Lung microvascular endothelial cell (primary cell): ENCODE results near the gene STXBP5L. TPM values are rescaled to one million over a fixed set of nuclear protein-coding genes. Genes with fewer than 3 reads are reported as not detected.
"Not testable (repeated sequence)": the region's sequence is repeated elsewhere in the genome, so short reads cannot be mapped to it uniquely, and the experiment has no call there.

ENCODE experiments used
- DNase-seq, 2 donors: peaks; one replicate each; pipeline versions ENCODE4 v3.0.0 to v3.0.0-alpha.2; 2010; ENCODE audit warnings: low read depth in 2 of 2
- total RNA-seq: library from RNA; depleted of rRNA; stranded (reverse); fragments of >200 nt; gene quantifications from 2 replicates; pipeline ENCODE4 v1.2.1, GENCODE V29; 2014

Gene STXBP5L
- total RNA-seq, 1 donor from 2014 or later: not detected

DNA sequence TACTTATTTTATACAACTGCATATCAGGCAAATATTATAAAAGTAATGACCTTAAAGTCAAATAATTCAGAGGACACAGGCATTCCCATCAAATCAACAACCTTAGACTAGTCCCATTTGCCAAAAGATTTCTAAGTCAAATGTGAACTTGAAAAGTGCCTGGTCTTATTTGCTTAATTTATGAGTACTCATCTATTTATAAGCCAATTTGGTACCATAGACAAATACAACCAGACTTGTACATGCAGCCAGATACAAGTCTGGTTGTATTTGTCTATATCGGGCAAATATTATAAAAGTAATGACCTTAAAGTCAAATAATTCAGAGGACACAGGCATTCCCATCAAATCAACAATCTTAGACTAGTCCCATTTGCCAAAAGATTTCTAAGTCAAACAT is 322.2 kb downstream of the STXBP5L start:
- not testable (repeated sequence) for DNase-seq

DNA sequence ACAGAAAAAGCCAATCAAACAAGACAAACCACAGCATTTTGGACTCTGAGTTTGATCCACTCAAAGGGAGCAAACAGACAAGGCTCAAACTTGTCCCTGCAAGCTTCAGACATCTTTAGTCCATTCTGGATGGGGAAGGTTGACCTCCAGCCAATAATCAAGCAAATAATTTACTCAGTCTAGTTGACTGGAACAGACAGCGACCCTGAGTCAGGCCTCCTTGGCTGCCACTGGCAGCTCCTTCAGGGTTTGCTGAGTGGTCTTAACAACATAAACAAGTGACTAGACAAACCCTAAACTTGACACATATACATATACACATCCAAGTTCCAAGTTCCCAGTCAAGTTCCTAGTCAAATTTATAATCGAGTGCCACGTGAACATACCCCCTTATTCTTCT is 323.9 kb downstream of the STXBP5L start:
- no peak for DNase-seq

DNA sequence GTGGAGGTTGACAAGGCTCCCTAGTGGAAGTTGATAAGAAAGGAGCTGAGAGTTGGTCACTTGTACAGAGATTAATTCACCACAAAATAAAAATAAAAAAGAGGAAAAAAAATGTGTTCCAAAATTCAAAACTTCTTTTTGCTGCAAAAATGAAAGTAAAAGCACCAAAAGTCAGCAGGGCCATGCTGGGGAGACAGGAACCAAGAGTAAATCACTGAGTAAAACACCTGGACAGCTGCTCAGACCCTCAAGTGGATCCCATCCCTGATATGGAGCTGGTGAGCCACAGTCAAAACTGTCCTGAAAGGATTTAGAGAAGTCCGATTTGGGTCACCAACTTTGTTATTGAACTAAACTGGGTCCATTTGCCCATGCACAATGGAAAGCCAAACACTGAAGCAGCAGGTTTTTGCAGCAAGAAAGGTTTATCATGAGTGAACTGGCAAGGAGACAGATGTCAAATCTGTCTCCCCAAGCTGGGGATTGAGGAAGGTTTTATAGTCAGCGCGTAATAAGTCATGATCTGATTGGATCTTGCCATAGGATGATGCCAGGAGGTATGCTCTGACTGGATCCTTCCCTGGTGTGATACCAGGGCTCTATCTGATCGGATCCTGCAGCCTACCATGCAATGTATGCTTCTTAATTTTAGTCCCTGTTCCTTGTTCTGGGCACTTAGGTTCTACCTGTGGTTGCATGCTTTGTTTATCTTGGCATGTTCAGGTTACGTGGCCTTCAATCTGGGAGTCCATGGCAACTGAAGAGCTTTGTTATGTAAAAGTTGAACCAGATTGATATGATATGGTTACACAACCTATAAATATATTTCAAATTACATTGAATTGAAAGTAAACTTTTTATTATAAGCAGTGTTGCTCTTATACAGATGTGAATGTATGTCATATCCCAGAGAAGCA is 324.6 kb downstream of the STXBP5L start:
- DNase-seq: no peak

DNA sequence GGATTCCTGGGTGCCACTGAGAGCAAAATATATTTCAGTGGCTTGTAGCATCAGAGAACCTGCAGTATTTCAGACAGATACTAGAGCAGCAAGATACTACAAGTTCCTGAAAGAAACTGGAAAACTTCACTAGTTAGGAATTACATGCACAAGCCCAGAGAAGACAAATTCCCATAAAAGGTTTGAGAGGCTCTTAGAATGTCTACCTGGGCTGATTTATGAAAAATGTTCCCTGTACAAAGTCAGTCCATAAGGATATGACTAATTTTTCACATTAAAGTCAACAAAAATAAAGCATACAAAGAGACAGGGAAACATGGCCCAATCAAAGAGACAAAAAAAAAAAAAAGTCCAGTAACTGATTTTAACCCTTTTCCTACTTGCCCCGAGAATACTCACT is 335.2 kb downstream of the STXBP5L start:
- no peak for DNase-seq

DNA sequence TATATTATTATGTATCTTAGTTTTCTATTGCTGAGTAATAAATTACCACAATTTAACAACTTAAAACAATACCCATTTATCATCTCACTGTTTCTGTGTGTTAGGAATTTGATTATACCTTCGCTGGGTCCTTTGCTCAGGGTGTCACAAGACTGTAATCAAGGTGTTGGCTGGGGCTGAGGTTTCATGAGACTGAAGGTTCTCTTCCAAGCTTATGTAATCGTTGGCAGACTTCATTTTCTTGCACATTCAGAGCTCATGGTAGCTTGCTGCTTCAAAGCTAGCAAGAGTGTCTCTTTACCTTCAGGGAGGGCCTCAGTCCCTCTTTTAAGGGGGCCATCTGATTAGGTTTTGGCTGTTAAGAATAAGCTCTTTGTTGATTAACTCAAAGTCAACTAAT is 344.7 kb downstream of the STXBP5L start:
- DNase-seq: no peak

DNA sequence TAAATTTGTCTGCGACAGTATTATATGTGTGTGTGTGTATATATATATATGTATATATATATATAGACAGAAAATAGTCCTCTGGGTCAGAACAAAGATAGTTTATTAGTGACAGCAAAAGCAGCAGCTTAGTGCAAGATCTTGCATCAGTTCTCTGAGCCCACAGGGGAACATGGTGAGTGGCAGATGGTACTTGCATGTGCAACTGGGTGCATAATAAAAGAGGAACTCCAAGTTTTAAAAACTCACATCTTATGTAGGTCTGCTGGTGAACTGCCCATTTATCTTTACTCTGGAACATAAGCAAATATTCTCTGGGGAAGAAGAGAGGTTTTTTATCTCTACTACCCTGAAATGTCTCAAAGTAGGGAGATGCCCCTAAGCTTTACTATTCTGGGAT is 361.4 kb downstream of the STXBP5L start:
- DNase-seq: no peak

DNA sequence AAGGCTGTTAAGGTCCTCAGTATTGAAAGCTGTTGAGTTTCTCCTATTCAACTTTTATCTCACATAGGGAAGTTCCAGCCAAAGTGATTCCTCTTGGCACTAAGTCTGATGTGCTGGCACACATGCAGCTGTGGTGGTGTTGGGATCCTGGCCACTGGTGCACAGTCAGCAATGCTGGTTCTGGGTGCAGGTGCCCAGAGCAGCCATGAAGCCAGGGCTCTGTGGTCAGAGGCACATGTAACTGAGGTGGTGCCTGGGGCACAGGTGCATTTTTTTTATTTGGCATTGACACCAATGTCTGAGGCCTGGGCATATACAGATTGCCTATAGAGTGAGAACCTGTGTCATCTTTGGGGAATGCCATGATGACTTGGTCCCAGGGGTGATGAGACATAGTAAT is 366.4 kb downstream of the STXBP5L start:
- no peak for DNase-seq

- DNase-seq: no peak
Observed at GRCh38 chr3:121295452-121295851, 387.4 kb downstream of the STXBP5L start.

GRCh38 chr3:121295979-121296378 is 388.0 kb downstream of the STXBP5L start:
- DNase-seq: peak in 1 of 2 donors; percentile 4

GRCh38 chr3:121324320-121324719 is 416.3 kb downstream of the STXBP5L start:
- DNase-seq: no peak

- DNase-seq: no peak
Observed at GRCh38 chr3:121330118-121330517, 422.1 kb downstream of the STXBP5L start.

DNA sequence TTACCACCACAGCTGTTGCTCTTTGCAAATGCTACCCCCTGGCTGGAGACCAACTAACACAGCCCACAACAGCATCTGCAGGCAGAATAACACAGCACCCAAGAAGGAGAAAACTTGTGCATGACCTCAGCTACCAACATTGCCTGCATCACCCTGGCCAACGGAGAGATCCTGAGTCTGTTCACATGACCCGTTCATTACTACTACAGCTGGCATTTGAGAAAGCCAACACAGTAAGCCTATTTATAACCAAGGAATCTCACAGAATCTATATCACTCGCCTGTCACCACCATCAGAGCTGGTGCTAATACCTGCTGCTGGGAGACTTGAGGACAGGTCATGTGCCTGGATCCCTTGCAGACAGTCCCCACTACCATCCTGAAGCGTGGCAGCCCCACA is 422.6 kb downstream of the STXBP5L start:
- DNase-seq: no peak

DNA sequence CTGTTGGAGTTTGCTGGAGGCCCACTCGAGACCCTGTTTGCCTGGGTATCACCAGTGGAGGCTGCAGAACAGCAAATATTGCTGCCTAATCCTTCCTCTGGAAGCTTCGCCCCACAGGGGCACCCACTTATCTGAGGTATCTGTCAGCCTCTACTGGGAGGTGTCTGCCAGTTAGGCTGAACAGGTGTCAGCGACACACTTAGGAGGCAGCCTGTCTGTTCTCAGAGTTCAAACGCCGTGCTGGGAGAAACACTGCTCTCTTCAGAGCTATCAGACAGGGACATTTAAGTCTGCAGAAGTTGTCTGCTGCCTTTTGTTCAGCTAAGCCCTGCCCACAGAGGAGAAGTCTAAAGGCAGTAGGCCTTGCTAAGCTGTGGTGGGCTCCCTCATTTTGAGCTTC is 448.0 kb downstream of the STXBP5L start:
- DNase-seq: not testable (repeated sequence)

DNA sequence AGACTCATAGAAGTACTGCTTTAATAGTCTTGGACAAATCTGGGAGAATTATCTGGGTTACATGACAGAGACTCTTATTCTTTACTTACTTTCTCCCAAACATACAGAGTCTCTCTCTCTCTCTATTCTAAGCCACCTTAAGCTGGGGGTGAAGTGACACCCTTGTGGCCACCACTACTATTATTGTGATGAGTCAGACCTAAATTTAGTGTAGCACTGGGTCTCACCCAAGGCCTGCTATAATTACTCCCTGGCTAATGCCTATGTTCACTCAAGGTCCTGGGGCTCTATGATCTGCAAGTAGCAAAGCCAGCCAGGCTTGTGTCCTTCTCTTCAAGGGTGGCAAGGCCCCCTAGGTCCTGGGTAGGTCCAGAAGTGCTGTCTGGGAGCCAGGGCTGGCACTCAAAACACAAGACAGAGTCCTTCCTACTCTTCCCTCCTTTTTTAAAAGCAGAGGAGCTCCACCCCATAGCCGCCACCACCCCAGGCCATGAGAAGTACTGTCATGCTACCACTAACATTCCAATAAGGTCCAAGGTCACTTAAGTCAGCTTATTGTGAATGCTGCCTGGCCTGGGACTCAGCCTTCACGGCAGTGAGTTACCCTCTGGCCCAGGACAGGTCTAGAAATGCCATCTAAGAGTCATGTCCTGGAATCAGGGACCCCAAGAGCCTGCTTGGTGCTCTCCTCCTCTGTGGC is 454.2 kb downstream of the STXBP5L start:
- DNase-seq: no peak

GRCh38 chr3:121388308-121388707 is 480.3 kb downstream of the STXBP5L start:
- not testable (repeated sequence) for DNase-seq

- not testable (repeated sequence) for DNase-seq
Observed at GRCh38 chr3:121395967-121396366, 488.0 kb downstream of the STXBP5L start.

DNA sequence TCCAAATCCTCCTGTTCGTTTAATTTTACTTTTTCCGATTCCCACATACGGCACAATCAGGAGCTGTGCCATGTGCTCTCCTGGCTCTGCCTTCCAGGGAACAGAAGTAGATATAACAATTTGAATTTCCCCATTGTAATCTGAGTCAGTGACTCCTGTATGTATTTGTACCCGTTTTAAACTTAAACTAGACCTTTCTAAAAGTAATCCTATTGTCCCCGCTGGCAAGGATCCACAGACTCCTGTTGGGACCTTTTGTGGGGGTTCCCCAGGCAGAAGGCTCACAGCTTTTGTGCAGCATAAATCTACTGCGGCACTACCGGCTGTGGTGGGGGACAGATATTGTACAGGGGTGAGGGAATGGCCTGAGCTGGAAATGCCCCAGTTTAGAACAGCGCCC is 490.0 kb downstream of the STXBP5L start:
- peak in 1 of 2 donors; percentile 65 for DNase-seq

GRCh38 chr3:121399820-121400219 is 491.8 kb downstream of the STXBP5L start:
- DNase-seq: no peak

GRCh38 chr3:121405631-121406030 is 497.6 kb downstream of the STXBP5L start:
- DNase-seq: no peak

- peak in 1 of 2 donors; percentile 29 for DNase-seq
Observed at GRCh38 chr3:121411523-121411922, 503.5 kb downstream of the STXBP5L start.

DNA sequence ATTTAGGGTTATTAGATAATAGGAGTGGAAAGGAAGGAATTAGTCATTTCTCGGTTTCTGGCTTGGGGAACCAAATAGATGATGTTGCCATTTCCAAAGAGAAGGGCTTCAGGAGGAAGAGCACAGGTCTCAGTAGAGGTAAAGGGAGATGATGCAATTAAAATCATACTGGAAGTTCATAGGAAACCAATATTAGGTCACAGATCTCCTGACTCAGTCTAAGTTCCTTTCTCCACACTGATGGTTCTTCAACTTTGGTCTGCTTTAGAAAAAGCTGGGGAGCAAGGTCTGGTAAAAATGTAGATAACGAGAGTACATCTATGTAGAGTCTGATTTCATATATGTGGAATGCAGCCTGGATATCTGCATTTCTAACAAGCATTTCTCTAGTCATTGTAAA is 506.9 kb downstream of the STXBP5L start:
- DNase-seq: no peak

GRCh38 chr3:121418182-121418581 is 510.2 kb downstream of the STXBP5L start:
- DNase-seq: no peak

DNA sequence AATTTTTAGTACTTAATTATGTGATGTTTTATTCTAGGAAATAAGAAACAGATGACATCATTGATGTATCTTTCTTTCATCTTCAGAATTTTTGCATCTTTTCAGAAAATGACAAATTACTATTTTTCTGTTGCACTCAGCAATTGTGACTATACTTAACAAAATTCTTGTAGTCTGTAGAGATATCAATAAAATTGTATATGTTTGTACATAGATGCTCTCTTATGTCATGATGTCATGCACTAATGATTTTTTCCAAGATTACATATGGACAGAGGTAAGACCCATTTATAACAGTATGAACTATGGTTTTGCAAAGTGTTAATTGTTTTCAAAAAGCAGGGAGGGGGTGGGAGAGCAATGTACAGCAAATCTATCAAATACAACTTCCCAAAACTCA is 516.5 kb downstream of the STXBP5L start:
- DNase-seq: no peak
